GM19468 (cell line): Measurements from ENCODE around the gene CBY2.
"Not testable (repeated sequence)": the region's sequence is repeated elsewhere in the genome, so short reads cannot be mapped to it uniquely, and the experiment has no call there.

Experiments
- ATAC-seq: cut with Tn5 transposase; IDR thresholded peaks from one replicate; pipeline ENCODE4 v1.9.1; 2021; ENCODE audit warnings: mild to moderate bottlenecking, moderate library complexity, moderate number of reproducible peaks; ENCODE audit not compliant: unreplicated experiment; ENCODE audit errors: extremely low read depth

CBY2 gene

GRCh38 chr13:45737571-45738017 lies 35.5 kb downstream of the CBY2 start:
- no peak for ATAC-seq

GRCh38 chr13:45742985-45743384 lies 40.9 kb downstream of the CBY2 start:
- ATAC-seq: no peak

- no peak for ATAC-seq
Observed at GRCh38 chr13:45744979-45745378, 42.9 kb downstream of the CBY2 start.

GRCh38 chr13:45747071-45747470 lies 45.0 kb downstream of the CBY2 start:
- no peak for ATAC-seq

GRCh38 chr13:45748941-45749759 lies 47.0 kb downstream of the CBY2 start:
- no peak for ATAC-seq

GRCh38 chr13:45750566-45750965 lies 48.4 kb downstream of the CBY2 start:
- no peak for ATAC-seq

GRCh38 chr13:45751885-45752284 lies 49.8 kb downstream of the CBY2 start:
- ATAC-seq: no peak

- no peak for ATAC-seq
Observed at GRCh38 chr13:45752510-45752909, 50.4 kb downstream of the CBY2 start.

GRCh38 chr13:45756498-45756897 lies 54.4 kb downstream of the CBY2 start:
- ATAC-seq: not testable (repeated sequence)

GRCh38 chr13:45757589-45757988 lies 55.5 kb downstream of the CBY2 start:
- not testable (repeated sequence) for ATAC-seq

- ATAC-seq: no peak
Observed at GRCh38 chr13:45763419-45763818, 61.3 kb downstream of the CBY2 start.
